HEK293 (cell line): ENCODE results near the gene HOXA4.

Source experiments
- GLIS2 ChIP-seq: fragments of 450-650 bp; formaldehyde crosslinking; IDR thresholded peaks from 2 replicates; pipeline ENCODE4 v1.5.1; 2016; ENCODE audit warnings: missing biosample characterization, missing genetic modification characterization
- IKZF3 ChIP-seq: fragments of 450-650 bp; IDR thresholded peaks from 2 replicates; pipeline ENCODE4 v1.5.0; 2018; ENCODE audit warnings: missing biosample characterization, mild to moderate bottlenecking, missing genetic modification characterization, moderate library complexity
- PRDM1 ChIP-seq: fragments of 450-650 bp; formaldehyde crosslinking; IDR thresholded peaks from 2 replicates; pipeline ENCODE4; 2016; ENCODE audit warnings: missing biosample characterization, missing genetic modification characterization
- WT1 ChIP-seq: fragments of 450-650 bp; formaldehyde crosslinking; IDR thresholded peaks from 2 replicates; pipeline ENCODE4 v1.5.1; 2016; ENCODE audit warnings: missing biosample characterization, missing genetic modification characterization
- YY1 ChIP-seq: fragments of 450-650 bp; formaldehyde crosslinking; IDR thresholded peaks from 2 replicates; pipeline ENCODE4 v1.5.1; 2018; ENCODE audit warnings: missing biosample characterization, missing genetic modification characterization
- ZNF133 ChIP-seq: fragments of 450-650 bp; formaldehyde crosslinking; IDR thresholded peaks from 2 replicates; pipeline ENCODE4 v1.5.1; 2016; ENCODE audit warnings: missing biosample characterization, missing genetic modification characterization
- ZNF146 ChIP-seq: fragments of 450-650 bp; formaldehyde crosslinking; IDR thresholded peaks from 2 replicates; pipeline ENCODE4 v1.5.1; 2016; ENCODE audit warnings: missing biosample characterization, missing genetic modification characterization
- ZNF16 ChIP-seq: fragments of 450-650 bp; formaldehyde crosslinking; IDR thresholded peaks from 2 replicates; pipeline ENCODE4 v1.5.1; 2016; ENCODE audit warnings: low read depth, missing biosample characterization, missing genetic modification characterization
- ZNF174 ChIP-seq: fragments of 450-650 bp; formaldehyde crosslinking; IDR thresholded peaks from 2 replicates; pipeline ENCODE4 v1.5.0; 2017; ENCODE audit warnings: missing biosample characterization, mild to moderate bottlenecking, missing genetic modification characterization
- ZNF184 ChIP-seq: fragments of 450-650 bp; IDR thresholded peaks from 2 replicates; pipeline ENCODE4 v1.5.1; 2018; ENCODE audit warnings: missing biosample characterization, mild to moderate bottlenecking, missing genetic modification characterization
- ZNF223 ChIP-seq: fragments of 450-650 bp; formaldehyde crosslinking; IDR thresholded peaks from 2 replicates; pipeline ENCODE4 v1.5.1; 2016; ENCODE audit warnings: missing biosample characterization, missing genetic modification characterization
- ZNF274 ChIP-seq, 2 experiments: fragments of 200-500 bp in 1 of 2; fragments of 450-650 bp in 1 of 2; sonication (Bioruptor generic) in 1 of 2; formaldehyde crosslinking in 1 of 2; IDR thresholded peaks; 2 replicates each; pipeline versions ENCODE4 v1.5.1 to v1.6.1; 2014 to 2016; ENCODE audit warnings: borderline replicate concordance in 1 of 2, inconsistent platforms in 1 of 2, low read length in 1 of 2, missing biosample characterization in 1 of 2, missing genetic modification characterization in 1 of 2
- ZNF354C ChIP-seq: fragments of 450-650 bp; formaldehyde crosslinking; IDR thresholded peaks from 2 replicates; pipeline ENCODE4 v1.5.1; 2016; ENCODE audit warnings: missing biosample characterization, missing genetic modification characterization, low read depth, borderline replicate concordance
- ZNF391 ChIP-seq: fragments of 450-650 bp; formaldehyde crosslinking; IDR thresholded peaks from 2 replicates; pipeline ENCODE4 v1.5.1; 2016; ENCODE audit warnings: low read depth, missing biosample characterization, missing genetic modification characterization, borderline replicate concordance
- ZNF416 ChIP-seq: fragments of 450-650 bp; formaldehyde crosslinking; IDR thresholded peaks from 2 replicates; pipeline ENCODE4 v1.5.1; 2016; ENCODE audit warnings: missing biosample characterization, missing genetic modification characterization
- ZNF423 ChIP-seq: fragments of 450-650 bp; formaldehyde crosslinking; IDR thresholded peaks from 2 replicates; pipeline ENCODE4 v1.5.1; 2016; ENCODE audit warnings: missing biosample characterization, missing genetic modification characterization
- ZNF596 ChIP-seq: fragments of 450-650 bp; IDR thresholded peaks from 2 replicates; pipeline ENCODE4 v1.5.0; 2018; ENCODE audit warnings: missing biosample characterization, mild to moderate bottlenecking, missing genetic modification characterization, moderate library complexity
- ZNF623 ChIP-seq: fragments of 450-650 bp; formaldehyde crosslinking; IDR thresholded peaks from 2 replicates; pipeline ENCODE4 v1.5.1; 2016; ENCODE audit warnings: missing biosample characterization, missing genetic modification characterization
- ZNF677 ChIP-seq: fragments of 450-650 bp; IDR thresholded peaks from 2 replicates; pipeline ENCODE4 v1.5.0; 2018; ENCODE audit warnings: missing biosample characterization, mild to moderate bottlenecking, missing genetic modification characterization, moderate library complexity
- TF ChIP-seq, protein P1 (sequence below): fragments of 450-650 bp; formaldehyde crosslinking; IDR thresholded peaks from 2 replicates; pipeline ENCODE4 v1.5.1; 2017; ENCODE audit warnings: missing biosample characterization, missing genetic modification characterization
- TF ChIP-seq, protein P2 (sequence below): fragments of 450-650 bp; formaldehyde crosslinking; IDR thresholded peaks from 2 replicates; pipeline ENCODE4 v1.5.1; 2016; ENCODE audit warnings: missing biosample characterization, missing genetic modification characterization
- TF ChIP-seq, protein P3 (sequence below): fragments of 450-650 bp; formaldehyde crosslinking; conservative IDR thresholded peaks from 2 replicates; pipeline ENCODE4 v1.5.1; 2016; ENCODE audit warnings: low read depth, missing biosample characterization, missing genetic modification characterization
- TF ChIP-seq, protein P4 (sequence below): fragments of 450-650 bp; formaldehyde crosslinking; IDR thresholded peaks from 2 replicates; pipeline ENCODE4 v1.5.1; 2016; ENCODE audit warnings: missing biosample characterization, missing genetic modification characterization
- TF ChIP-seq, protein P5 (sequence below): fragments of 450-650 bp; formaldehyde crosslinking; IDR thresholded peaks from 2 replicates; pipeline ENCODE4 v1.5.1; 2016; ENCODE audit warnings: missing biosample characterization, missing genetic modification characterization, low read depth
- TF ChIP-seq, protein P6 (sequence below): fragments of 450-650 bp; formaldehyde crosslinking; IDR thresholded peaks from 2 replicates; pipeline ENCODE4 v1.5.1; 2016; ENCODE audit warnings: missing biosample characterization, missing genetic modification characterization

Gene HOXA4

DNA sequence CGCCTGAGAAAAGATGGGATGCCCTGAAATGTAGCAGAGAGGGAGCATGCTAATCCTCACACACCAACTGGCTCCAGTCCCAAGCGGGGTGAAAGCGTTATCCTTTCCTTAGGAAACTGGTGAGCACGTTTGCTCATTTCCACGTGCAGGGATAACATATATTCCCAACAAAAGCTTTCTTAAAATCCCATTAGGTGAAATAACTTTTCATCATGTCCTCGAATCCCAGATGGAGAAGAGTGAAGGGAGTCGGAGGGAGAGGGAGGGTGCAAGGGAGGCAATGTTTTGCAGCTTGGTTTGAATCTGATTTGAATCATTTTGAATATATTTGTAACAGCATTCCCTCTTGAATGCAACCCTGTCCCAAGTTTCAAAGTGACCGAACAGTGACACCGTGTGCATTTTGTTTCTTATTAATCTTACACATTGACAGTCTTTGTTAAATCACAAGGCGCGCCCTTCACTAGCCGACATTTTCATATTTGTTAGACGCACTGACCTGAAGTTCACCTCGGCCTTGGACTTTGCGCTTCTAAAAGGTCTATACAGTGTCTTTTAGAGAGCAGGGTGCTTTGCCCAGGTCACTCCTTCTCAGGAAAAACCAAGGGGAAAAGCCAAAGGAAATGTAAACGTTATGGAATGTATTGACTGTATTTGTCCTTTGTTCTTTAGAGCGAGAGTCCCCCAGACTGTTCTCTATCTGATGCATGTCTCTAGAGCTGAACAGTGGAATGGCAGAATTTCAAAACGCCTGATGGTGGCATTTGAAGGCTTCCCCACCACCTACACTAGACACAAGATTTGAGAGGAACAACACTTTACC is 3.1 kb upstream of the HOXA4 start (continued):
- TF ChIP-seq, protein P1, sequence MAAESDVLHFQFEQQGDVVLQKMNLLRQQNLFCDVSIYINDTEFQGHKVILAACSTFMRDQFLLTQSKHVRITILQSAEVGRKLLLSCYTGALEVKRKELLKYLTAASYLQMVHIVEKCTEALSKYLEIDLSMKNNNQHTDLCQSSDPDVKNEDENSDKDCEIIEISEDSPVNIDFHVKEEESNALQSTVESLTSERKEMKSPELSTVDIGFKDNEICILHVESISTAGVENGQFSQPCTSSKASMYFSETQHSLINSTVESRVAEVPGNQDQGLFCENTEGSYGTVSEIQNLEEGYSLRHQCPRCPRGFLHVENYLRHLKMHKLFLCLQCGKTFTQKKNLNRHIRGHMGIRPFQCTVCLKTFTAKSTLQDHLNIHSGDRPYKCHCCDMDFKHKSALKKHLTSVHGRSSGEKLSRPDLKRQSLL (tag by site-specific recombination): no peak
- TF ChIP-seq ZNF274 (IDR thresholded peaks at IDR 0.05; ENCODE audit: low read length) (no peak), ZNF274 (tag by site-specific recombination; IDR thresholded peaks at IDR 0.05; ENCODE audit: borderline replicate concordance) (no peak), IKZF3 (peak; percentile 75), PRDM1 (tag by site-specific recombination) (peak; percentile 63; the same call in 1 of the 2 replicates), ZNF146 (tag by site-specific recombination) (no peak), ZNF223 (no peak), WT1 (tag by site-specific recombination) (peak; percentile 52), ZNF596 (tag by site-specific recombination) (peak; percentile 43; the same call in 1 of the 2 replicates), ZNF174 (tag by site-specific recombination) (no peak), ZNF423 (no peak), ZNF354C (tag by site-specific recombination) (no peak), ZNF391 (tag by site-specific recombination) (no peak), ZNF16 (tag by site-specific recombination) (no peak), ZNF416 (tag by site-specific recombination) (no peak), ZNF623 (no peak), ZNF184 (tag by site-specific recombination) (no peak), YY1 (tag by site-specific recombination) (no peak), ZNF133 (tag by site-specific recombination) (no peak), GLIS2 (no peak), ZNF677 (tag by site-specific recombination) (no peak)
- TF ChIP-seq, protein P2, sequence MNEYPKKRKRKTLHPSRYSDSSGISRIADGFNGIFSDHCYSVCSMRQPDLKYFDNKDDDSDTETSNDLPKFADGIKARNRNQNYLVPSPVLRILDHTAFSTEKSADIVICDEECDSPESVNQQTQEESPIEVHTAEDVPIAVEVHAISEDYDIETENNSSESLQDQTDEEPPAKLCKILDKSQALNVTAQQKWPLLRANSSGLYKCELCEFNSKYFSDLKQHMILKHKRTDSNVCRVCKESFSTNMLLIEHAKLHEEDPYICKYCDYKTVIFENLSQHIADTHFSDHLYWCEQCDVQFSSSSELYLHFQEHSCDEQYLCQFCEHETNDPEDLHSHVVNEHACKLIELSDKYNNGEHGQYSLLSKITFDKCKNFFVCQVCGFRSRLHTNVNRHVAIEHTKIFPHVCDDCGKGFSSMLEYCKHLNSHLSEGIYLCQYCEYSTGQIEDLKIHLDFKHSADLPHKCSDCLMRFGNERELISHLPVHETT (tag by site-specific recombination): no peak
- TF ChIP-seq, protein P3, sequence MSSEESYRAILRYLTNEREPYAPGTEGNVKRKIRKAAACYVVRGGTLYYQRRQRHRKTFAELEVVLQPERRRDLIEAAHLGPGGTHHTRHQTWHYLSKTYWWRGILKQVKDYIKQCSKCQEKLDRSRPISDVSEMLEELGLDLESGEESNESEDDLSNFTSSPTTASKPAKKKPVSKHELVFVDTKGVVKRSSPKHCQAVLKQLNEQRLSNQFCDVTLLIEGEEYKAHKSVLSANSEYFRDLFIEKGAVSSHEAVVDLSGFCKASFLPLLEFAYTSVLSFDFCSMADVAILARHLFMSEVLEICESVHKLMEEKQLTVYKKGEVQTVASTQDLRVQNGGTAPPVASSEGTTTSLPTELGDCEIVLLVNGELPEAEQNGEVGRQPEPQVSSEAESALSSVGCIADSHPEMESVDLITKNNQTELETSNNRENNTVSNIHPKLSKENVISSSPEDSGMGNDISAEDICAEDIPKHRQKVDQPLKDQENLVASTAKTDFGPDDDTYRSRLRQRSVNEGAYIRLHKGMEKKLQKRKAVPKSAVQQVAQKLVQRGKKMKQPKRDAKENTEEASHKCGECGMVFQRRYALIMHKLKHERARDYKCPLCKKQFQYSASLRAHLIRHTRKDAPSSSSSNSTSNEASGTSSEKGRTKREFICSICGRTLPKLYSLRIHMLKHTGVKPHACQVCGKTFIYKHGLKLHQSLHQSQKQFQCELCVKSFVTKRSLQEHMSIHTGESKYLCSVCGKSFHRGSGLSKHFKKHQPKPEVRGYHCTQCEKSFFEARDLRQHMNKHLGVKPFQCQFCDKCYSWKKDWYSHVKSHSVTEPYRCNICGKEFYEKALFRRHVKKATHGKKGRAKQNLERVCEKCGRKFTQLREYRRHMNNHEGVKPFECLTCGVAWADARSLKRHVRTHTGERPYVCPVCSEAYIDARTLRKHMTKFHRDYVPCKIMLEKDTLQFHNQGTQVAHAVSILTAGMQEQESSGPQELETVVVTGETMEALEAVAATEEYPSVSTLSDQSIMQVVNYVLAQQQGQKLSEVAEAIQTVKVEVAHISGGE (tag by site-specific recombination): no peak
- TF ChIP-seq, protein P4, sequence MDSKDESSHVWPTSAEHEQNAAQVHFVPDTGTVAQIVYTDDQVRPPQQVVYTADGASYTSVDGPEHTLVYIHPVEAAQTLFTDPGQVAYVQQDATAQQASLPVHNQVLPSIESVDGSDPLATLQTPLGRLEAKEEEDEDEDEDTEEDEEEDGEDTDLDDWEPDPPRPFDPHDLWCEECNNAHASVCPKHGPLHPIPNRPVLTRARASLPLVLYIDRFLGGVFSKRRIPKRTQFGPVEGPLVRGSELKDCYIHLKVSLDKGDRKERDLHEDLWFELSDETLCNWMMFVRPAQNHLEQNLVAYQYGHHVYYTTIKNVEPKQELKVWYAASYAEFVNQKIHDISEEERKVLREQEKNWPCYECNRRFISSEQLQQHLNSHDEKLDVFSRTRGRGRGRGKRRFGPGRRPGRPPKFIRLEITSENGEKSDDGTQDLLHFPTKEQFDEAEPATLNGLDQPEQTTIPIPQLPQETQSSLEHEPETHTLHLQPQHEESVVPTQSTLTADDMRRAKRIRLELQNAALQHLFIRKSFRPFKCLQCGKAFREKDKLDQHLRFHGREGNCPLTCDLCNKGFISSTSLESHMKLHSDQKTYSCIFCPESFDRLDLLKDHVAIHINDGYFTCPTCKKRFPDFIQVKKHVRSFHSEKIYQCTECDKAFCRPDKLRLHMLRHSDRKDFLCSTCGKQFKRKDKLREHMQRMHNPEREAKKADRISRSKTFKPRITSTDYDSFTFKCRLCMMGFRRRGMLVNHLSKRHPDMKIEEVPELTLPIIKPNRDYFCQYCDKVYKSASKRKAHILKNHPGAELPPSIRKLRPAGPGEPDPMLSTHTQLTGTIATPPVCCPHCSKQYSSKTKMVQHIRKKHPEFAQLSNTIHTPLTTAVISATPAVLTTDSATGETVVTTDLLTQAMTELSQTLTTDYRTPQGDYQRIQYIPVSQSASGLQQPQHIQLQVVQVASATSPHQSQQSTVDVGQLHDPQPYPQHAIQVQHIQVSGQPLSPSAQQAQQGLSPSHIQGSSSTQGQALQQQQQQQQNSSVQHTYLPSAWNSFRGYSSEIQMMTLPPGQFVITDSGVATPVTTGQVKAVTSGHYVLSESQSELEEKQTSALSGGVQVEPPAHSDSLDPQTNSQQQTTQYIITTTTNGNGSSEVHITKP: no peak
- TF ChIP-seq, protein P5, sequence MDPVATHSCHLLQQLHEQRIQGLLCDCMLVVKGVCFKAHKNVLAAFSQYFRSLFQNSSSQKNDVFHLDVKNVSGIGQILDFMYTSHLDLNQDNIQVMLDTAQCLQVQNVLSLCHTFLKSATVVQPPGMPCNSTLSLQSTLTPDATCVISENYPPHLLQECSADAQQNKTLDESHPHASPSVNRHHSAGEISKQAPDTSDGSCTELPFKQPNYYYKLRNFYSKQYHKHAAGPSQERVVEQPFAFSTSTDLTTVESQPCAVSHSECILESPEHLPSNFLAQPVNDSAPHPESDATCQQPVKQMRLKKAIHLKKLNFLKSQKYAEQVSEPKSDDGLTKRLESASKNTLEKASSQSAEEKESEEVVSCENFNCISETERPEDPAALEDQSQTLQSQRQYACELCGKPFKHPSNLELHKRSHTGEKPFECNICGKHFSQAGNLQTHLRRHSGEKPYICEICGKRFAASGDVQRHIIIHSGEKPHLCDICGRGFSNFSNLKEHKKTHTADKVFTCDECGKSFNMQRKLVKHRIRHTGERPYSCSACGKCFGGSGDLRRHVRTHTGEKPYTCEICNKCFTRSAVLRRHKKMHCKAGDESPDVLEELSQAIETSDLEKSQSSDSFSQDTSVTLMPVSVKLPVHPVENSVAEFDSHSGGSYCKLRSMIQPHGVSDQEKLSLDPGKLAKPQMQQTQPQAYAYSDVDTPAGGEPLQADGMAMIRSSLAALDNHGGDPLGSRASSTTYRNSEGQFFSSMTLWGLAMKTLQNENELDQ (tag by site-specific recombination): no peak
- TF ChIP-seq, protein P6, sequence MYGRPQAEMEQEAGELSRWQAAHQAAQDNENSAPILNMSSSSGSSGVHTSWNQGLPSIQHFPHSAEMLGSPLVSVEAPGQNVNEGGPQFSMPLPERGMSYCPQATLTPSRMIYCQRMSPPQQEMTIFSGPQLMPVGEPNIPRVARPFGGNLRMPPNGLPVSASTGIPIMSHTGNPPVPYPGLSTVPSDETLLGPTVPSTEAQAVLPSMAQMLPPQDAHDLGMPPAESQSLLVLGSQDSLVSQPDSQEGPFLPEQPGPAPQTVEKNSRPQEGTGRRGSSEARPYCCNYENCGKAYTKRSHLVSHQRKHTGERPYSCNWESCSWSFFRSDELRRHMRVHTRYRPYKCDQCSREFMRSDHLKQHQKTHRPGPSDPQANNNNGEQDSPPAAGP (tag by site-specific recombination): no peak
